HG03060 (cell line): ENCODE data around the gene KCNE1.

Experiments used
- ATAC-seq: cut with Tn5 transposase; IDR thresholded peaks from one replicate; pipeline ENCODE4 v1.9.1; 2021; ENCODE audit warnings: low read depth, moderate number of reproducible peaks; ENCODE audit not compliant: unreplicated experiment

KCNE1 gene

DNA sequence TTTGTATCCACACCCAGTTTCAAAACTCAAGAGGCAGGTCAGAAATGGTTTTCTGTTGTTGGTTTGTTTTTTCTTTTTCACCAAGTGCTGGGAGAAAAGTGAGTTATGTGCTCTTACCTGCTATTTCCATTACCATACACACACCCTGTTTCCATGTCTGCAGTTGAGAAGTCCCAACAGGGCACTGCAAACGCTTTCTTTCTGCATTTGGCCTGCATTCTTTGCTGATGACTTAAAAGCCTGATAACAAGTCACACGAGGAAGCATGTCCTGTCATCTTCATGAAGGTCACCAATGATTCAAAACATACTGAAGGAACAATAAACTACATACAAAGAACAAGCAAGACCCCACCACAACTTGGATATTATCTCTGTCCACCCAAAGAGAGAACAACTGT lies 24.8 kb upstream of the KCNE1 start:
- ATAC-seq = no peak

DNA sequence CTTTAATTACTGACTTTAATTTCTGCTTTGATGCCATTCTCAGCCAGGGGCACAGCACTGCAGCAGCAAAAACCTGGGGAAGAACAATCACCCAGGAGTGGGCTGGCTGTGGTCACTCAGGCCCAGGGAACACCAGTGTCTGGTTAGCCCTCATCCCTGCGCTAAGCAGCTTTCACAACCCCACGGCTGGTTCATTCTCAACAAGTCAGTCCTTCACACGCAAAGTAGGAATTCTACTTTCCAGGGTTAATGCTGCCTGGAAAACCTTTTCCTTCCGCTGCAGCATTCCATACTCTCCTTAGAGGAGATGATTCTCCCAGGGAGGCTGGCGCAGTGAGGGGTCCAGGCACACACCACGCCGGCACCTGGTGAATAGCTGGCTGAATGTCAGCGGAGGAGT lies 24.3 kb upstream of the KCNE1 start:
- no peak for ATAC-seq

DNA sequence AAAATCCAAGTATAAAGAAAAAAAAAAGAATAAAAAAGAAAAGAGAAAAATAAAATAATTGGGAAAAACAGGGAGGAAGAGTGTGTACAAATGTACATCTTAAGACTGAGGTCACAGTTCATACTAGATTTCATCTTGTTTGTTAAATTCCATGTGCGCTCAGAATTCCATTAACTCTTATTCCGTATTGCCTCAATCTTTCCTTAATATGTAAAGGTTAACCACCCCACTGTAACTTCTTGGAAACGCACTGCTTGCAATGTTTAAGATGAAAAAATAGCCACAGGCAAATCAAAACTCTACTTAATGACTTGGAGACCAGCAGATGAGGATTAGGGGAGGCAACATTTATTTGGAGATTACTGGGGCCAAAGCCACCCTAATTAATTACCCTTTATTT lies 23.9 kb upstream of the KCNE1 start:
- ATAC-seq = no peak

DNA sequence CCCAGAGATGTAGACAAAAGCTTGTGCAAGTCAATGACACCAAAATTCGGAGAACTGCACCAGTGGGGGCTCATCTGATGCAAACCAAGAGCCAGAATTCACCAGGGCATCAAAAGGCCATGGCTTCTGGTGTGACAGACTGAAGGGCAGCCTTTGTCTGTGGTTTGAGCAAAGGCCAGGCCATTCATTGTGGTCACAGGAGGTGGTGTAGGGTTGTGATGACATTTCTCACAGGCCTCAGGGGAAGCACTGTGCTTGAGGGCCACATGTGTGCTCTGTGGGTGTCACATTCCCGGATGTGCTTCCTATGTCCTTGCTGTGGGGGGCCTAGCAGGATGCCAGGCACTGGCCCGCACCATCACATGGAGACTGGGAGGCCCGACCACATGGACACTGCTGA lies 22.5 kb upstream of the KCNE1 start:
- no peak for ATAC-seq

DNA sequence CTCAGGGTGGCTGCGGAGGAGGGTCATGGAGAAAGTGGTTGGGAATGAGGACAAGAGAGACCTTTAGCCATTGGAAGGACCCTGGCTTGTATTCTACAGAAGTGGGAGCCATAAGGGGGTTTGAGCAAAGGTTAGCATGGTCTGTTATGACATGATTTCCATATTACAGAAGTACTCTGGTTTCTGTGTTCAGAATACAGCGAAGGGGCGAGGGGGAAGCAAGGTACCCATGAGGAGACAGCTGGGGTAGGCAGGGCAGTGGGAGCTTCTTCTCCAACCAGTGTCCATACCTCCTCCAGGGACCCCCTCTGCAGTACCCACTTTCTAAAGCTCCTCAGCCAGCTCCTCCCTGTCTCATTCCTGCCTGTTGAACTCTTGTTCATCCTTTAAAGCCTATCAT lies 21.9 kb upstream of the KCNE1 start:
- no peak for ATAC-seq

DNA sequence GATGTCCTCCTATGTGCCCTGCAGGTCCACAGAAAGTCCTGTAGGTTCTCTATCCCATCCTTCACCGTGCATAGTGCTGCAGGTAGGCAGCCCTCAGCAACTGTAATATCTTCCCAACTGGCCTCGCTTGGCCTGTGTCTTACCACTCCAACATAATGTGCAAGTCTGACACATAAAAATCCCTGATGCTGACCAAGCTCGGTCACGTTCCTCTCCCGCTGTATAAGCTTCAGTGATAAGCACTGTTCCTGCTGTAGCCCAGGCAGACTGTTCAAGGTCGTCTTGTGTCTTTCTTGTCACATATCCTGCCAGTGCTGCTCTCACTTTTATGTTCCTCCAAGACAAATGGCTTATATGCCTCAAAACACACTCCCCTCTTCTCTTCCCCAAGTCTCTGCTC lies 19.4 kb upstream of the KCNE1 start:
- ATAC-seq = no peak

DNA sequence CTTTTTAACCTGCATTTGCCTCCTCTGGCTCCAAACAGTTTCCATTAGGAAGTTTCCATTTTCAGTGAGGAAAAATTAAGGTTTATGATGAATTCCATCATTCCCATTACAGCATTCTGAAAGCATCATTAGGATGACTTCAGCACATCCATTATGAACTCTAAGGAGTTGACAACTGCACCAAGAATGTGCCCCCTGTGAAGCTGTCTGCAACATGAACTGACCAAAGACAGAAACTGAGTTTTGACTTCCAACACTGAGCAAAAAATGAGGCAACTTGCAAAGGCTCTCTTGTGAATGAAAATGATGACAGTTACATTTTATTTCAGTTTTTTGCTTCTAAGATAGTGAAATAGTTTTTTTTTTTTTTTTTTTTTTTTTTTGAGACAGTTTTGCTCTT lies 18.3 kb upstream of the KCNE1 start:
- ATAC-seq = no peak

DNA sequence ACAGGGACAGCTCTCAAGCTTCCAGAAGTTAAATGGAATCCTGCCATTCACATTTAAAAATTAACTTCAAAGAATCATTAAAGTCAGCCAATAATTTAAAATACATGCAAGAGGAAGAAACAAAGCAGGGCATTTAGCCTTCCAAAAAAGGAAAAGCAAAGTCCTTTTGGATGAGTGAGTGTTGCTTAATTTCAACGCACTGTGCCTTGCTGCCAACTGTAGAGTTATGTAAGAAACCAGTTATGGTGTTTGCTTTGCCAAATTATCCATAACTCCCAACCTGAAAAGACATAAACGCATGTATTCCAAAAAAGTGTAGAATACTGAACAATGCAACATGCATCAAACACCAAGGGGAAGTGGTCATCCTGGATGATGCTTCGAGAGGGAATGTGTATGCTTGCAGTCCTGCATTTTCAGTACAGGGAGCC lies 16.1 kb upstream of the KCNE1 start:
- ATAC-seq = no peak

DNA sequence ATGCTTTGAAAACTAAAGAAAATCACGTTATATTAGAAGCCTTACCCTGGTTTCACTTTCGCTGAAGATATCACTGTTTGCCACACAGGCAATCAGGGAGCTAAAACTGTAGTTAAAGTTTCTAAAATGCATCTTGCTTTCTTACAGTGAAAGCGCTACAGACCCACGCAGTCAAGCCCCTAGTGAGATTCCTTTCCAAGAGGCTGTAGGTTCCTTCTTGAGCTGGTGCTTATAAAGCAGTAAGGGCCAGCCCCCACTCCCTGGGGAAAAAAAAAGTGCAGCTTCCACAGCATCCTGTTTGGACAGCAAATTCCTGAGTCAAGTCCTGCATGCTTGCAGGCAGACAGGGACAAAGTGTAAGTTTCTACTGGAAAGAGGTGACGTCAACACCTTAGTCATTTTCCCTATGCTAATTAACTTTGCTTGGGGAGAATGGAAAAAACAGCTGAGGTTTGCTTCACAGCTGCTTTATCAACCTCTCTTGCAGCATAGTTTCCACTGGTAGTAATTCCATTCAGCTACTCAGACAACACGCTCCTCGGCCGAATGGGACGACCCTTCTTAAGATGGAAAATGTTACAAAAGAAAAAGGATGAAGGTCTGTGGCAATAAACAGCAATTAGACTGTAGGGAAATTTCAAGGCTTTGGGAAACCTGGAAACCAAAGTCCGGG lies 14.7 kb upstream of the KCNE1 start:
- no peak for ATAC-seq

DNA sequence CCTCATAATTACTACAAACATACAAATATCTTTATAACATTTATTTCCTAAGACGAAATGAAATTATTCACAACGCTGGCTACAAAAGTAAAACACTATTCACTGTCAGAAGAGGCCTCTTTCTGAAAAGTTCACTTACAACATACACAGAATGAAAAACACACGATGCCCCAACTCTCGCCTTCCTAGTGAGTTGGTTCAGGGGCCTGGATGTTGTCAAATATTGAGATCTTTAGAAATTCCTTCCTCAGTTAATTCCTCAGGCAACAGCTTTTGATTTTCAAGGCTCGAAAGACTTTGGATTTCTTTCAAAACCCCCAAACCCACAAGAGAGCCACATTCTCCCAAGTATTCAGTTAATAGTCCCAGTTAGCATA lies 14.2 kb upstream of the KCNE1 start:
- ATAC-seq = no peak

DNA sequence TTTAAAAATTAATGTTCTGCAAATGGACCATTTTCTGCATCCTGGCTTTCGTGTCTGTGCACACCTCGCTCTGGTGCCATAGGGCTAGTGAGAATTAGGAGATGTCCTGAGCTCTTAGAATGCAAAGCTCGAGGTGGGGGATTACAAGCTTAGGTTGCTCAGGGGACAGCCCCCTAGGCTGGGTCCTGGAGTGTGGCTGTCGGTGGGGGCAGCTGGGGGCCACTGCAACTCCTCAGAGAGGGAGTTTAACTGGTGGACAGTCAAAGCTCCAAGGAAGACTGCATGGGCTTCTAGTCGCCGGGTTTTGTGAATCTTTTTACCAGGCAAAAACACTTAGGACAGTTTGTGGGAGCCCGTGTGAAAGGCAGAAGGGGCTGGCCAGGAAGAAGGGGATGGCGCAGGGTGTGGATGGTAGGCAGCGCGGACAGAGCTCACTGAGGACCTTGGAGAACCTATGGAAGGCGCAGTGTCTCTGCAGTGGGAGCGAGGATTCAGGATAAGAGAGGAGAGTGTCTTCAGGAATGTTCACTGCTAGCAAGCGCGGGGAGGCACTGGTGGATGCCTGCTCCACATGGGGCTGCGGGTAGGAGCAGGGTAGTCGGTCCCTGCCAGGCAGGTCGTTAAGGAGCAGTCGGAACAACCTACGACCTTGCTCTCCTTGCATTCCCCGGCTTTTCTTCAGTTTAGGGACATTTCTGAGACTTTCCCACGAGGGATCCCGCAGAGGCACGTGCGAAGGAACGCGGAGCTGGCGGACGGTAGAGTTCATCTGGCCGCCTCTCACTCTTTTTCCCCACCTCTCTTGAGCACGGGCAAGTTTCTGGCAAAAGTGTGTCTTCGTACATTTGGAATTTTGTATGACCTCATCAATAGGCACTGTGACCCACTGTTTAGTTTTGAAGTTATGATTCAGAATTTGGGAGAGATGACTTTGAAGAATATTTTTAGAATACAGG lies 12.9 kb upstream of the KCNE1 start:
- ATAC-seq = no peak

DNA sequence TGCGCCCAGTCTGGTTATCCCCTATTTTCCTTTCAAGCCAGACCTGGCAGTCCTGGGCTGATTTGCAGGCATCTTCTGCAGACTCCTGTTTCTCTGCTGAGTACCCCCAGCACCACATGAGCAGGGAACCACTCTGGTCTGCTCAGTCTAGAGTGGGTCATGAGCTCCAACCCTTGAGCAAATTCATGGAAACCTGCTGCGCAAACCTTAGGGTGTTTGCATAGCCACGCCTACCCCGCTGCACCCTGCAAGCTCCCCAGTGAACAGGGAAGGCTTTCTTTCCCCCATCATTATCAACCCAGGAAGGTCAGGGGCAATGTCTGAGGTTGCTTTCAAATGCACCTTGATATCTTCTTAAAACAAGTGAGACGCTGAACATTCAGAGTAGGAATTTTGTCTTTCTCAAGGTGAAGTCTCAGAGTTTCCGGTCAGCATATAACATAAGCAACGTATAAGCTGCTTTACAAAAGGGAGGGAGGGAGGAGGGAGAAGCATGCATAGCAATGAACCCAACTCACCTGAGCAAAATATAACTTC lies 11.1 kb upstream of the KCNE1 start:
- no peak for ATAC-seq

DNA sequence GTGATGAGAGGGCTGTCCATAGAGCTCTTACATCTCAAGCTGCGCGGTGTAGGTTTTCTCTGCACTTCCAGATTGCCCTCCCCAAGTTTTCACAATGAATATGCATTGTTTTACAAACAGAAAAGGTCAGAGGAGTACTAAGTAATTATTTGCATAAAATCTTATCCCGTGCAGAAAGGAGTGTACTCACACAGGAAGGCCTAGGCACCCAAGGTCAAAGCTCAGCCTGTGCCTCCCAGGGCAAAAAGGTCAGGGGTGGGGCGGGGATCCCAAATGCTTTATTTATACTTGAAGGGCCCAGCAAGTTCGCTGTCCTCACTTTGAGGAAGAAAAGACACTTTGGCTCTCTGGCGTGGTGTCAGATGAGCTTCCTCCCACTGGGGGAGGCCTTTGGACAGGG lies 10.3 kb upstream of the KCNE1 start:
- ATAC-seq = no peak

DNA sequence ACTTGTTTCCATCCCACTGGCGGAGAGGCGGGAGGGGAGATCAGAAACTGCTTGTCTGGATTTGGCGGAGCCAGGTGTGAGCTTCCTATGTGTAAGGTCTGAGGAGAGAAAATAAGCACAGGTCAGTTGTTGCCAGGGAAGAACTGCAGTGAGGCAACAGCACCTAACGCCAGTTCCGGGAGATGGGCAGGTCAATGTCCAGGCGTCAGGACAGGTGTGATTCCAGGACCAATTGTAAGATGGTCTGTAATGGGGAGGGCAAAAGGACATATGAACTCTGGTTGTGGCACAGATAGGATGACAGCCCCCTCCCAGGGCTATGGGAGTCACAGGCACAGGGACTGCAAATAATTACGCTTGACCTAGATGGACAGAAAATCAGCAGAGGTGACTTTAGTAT lies 9.6 kb upstream of the KCNE1 start:
- no peak for ATAC-seq

DNA sequence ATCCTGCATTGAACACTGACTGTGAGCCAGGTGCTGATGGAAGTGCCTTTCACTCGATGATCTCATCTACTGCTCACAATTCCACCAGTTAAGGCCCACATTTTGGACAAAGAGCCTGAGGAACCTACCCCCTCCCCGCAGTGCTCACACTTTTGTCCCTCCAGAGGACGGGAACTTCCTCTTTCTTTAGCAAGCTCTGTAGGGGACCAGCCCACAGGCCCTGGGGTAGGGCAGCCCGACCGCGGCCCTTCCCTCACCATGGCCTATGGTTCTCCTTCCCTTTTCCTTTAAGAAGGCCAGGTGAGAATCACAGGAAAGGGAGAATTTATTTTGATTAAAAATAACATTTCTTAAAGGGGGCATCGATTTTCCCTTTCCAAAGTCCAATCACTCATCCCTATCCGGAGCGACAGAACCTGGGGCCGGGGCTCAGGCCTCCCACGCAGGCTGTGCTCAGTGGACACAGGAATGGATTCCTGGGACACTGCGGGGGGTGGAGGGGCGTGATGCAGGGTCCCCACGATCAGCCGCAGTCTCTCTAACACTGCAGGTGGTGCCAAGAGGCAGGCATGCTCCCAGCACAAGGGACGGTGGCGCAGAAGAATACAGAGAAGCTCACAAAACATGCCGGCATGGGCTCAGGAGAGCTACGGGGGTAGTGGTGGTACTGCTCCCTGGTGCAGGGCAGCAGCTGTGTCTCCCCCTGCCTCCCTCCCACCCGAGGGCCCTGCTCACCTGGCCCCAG lies 8.9 kb upstream of the KCNE1 start:
- ATAC-seq = no peak

DNA sequence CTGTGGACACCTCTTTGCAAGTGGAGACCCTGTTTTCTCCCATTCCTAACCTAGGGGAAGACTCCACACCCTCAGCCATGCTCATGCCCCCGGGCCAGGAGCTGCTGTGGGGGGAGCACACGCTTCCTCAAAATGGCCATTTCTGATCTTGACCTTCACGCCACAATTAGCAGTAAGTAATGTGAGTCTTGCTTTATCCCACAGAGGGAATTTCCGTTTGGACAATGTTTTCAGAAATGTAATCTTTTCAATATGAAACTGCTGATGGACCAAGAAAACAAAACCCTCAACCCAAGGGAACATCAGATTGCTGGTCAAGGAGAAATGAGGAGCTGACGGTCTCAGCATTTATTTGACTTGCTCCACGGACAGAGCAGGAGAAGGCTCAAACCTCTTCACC lies 8.3 kb upstream of the KCNE1 start:
- ATAC-seq = no peak

DNA sequence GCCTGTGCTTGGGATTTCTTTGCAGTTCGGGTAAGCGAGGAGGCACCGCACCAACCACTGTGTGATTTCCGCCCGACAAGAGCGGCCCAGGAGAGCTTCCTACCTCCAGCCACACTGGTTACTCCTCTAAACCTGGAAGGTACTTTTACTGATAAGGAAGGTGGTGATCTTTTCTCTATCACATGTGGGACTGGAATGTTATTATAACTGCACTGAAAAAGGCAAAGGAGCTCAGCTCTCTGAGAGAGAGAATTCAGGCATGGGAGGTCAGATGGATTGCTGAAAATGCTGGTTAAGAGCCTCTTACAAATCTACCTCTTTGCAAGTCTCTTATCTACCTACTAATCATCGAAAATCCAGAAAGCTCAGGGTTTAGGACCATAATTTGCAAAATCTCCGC lies 7.7 kb upstream of the KCNE1 start:
- no peak for ATAC-seq

DNA sequence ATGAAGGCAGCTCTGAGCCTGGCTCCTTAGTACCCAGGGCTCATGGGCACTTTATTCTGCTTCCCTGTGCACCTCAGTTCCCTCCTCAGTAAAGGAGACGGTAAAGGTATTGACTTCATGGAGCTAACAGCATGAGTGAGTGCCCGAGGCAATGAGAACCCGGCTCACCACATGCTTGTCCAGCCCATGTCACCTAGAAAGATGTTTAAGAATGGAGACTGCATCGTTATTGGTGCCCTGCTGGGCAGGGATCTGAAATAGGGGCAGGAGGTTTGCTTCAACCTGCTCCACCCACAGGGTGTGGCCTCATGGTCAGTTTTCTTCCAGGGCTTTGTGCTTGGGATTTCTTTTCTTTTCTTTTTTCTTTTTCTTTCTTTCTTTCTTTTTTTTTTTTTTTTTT lies 7.0 kb upstream of the KCNE1 start:
- ATAC-seq = no peak

DNA sequence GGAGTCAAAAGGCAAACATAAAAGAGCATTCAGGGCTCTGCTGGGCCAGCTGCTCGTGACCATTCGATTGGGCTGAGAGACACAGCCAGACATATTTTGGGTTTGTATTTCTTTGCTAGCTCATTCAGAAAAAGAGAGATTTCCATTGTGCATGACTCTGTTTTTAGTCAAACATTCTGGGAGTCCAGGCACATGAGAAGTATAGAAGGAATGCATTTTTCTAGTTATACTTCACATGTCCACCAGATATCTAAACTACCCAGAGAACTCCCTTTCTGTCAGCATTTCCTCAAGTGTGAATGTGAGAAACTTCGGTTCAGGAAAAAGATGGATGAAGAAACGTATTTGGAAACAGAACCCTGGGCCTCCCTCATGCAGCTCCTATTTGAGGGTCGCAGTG lies 6.3 kb upstream of the KCNE1 start:
- ATAC-seq = no peak

DNA sequence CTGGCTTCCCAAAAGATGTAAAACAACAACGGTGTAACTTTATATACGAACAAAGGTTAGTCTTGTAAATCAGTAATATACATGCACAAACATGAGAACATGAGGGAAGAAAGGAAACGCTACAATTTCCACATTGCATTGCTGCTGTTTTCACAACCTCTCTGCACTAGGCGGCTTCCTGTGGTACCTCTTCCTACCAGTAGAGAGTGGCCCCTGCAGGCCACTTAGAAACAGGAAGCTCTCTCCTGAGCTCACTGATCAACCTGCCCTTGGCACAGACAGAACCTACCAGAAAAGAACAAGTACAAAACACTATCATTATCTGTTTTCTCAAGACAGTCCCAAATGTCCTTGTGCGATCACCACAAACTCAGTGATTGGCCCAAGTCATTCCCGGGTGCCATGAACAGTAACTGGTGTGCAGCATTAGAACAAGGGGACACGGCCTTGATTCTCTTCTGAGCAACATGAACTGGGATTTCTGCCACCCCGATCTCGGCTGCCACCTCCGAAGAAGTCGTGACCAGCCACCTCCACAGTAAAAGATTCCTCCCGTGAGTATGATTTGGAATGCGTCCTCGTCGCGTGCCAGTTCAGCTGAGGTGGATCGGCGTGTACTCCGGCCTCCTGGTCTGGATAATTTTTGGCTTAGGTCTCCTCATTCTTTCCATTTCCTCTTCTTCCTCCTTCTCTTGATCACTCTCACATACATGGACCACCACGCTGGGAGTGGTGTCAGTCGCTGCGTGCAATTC lies 5.7 kb upstream of the KCNE1 start:
- no peak for ATAC-seq
